A673 (cell line): Measurements from ENCODE around the gene OBP2A.

Source experiments
- CTCF ChIP-seq: fragments of 300-800, 200-600 bp; sonication (generic); conservative IDR thresholded peaks from 2 replicates; pipeline ENCODE4 v1.5.1; 2017; ENCODE audit warnings: low read depth, mild to moderate bottlenecking, antibody characterized with exemption, low read length, moderate library complexity, mixed read lengths
- EZH2 ChIP-seq: fragments of 200-600 bp; sonication (generic); IDR thresholded peaks from 2 replicates; pipeline ENCODE4 v1.6.1; 2017; ENCODE audit warnings: borderline replicate concordance, low read depth, mild to moderate bottlenecking, mixed read lengths, antibody characterized with exemption, low read length; ENCODE audit not compliant: poor library complexity, severe bottlenecking

- TF ChIP-seq EZH2, result no peak
- TF ChIP-seq CTCF, result no peak
These were observed 29.6 kb upstream of the OBP2A start for GRCh38 chr9:135516132-135516860.
